NCI-H1092 (cell line): ENCODE results near the gene NOTCH2NLA.
"Not testable (repeated sequence)": the region's sequence is repeated elsewhere in the genome, so short reads cannot be mapped to it uniquely, and the experiment has no call there.

Experiments
- DNase-seq: peaks from one replicate; lab custom pipeline; 2025; lab: John Stamatoyannopoulos, UW

NOTCH2NLA gene

DNA sequence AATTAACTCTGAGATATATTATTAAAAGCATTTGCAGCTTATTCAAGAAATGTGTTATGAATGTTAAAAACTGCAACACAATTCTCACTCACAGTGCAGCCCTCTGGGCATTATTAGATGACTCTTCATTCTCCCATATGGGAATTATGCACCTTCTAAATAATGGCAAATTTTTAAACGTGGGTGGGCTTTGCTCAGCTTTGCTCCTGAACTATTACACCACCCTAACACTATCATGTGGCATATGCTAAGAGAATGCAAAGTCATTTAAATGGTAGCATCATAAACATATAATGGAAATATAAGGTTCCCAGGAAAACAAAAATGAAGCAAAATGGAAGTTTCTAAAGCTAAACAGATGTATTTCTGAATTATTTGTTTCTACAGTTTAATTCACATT lies 61.5 kb downstream of the NOTCH2NLA start:
- not testable (repeated sequence) for DNase-seq

DNA sequence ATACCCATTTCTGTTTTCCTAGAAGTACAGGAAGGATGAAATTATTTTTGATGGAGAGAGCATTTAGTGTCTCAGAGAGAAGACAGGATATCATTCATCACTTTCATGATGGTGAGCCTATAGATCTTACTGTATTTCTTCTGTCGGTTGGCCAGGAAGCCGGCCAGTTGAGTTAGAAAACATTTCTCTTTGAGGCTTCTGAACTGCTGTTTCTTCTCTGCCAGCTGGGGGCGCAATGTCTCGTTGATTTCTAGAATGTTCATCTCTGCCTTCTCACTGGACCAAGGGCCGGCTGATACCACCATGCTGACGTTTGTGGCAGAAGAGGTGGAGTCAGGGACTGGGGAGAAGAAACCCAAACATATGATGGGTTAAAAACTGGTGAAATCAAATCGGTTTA lies 84.4 kb downstream of the NOTCH2NLA start, which contains the start of gene NBPF10:
NBPF10 (minus strand) TSS at position 340 of the 400 bp plus-strand sequence; CDS start at position 305, 35 bp downstream.
- DNase-seq: not testable (repeated sequence)
